WTC11 (cell line): ENCODE data around the gene CRB1.

ENCODE experiments used
- FOXJ3 ChIP-seq: sonication (generic); formaldehyde crosslinking; IDR thresholded peaks from 2 replicates; pipeline ENCODE4 v1.9.0; 2021; ENCODE audit warnings: missing genetic modification reagents, mild to moderate bottlenecking, borderline replicate concordance
- TF ChIP-seq, protein P1 (sequence below): fragments of 200-600 bp; IDR thresholded peaks from 2 replicates; pipeline ENCODE4 v1.8.0; 2022; ENCODE audit warnings: antibody characterized with exemption

DNA sequence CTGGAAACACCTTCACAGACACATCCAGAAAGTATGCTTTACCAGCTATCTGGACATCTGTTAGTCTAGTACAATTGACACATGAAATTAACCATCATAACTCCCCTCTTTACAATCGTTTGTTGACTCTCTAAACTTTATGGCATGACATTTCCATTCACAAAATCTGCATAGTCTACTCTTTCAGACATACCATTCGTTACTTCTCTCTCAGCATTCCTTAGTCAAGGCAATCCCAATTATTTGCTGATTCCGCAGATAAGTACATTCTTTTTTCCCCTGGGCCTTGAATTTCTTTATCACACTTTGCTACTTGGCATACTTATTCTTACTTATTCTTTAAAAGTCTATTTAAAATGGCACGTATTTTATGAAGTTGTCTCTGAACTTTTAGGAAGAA is 15.1 kb upstream of the CRB1 start:
- TF ChIP-seq FOXJ3 (CRISPR knock-in tag) = no peak
- TF ChIP-seq, protein P1, sequence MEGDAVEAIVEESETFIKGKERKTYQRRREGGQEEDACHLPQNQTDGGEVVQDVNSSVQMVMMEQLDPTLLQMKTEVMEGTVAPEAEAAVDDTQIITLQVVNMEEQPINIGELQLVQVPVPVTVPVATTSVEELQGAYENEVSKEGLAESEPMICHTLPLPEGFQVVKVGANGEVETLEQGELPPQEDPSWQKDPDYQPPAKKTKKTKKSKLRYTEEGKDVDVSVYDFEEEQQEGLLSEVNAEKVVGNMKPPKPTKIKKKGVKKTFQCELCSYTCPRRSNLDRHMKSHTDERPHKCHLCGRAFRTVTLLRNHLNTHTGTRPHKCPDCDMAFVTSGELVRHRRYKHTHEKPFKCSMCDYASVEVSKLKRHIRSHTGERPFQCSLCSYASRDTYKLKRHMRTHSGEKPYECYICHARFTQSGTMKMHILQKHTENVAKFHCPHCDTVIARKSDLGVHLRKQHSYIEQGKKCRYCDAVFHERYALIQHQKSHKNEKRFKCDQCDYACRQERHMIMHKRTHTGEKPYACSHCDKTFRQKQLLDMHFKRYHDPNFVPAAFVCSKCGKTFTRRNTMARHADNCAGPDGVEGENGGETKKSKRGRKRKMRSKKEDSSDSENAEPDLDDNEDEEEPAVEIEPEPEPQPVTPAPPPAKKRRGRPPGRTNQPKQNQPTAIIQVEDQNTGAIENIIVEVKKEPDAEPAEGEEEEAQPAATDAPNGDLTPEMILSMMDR = no peak
